Measurements from ENCODE around the gene F10. TPM values are rescaled to one million over a fixed set of nuclear protein-coding genes. Genes with fewer than 3 reads are reported as not detected.

The F10 gene
- total and polyA plus RNA-seq, 2 of the 13 experiments (the other 11 are each of a cell fraction or from before 2014, with no cell fraction given) = 58.4 to 237 TPM

DNA sequence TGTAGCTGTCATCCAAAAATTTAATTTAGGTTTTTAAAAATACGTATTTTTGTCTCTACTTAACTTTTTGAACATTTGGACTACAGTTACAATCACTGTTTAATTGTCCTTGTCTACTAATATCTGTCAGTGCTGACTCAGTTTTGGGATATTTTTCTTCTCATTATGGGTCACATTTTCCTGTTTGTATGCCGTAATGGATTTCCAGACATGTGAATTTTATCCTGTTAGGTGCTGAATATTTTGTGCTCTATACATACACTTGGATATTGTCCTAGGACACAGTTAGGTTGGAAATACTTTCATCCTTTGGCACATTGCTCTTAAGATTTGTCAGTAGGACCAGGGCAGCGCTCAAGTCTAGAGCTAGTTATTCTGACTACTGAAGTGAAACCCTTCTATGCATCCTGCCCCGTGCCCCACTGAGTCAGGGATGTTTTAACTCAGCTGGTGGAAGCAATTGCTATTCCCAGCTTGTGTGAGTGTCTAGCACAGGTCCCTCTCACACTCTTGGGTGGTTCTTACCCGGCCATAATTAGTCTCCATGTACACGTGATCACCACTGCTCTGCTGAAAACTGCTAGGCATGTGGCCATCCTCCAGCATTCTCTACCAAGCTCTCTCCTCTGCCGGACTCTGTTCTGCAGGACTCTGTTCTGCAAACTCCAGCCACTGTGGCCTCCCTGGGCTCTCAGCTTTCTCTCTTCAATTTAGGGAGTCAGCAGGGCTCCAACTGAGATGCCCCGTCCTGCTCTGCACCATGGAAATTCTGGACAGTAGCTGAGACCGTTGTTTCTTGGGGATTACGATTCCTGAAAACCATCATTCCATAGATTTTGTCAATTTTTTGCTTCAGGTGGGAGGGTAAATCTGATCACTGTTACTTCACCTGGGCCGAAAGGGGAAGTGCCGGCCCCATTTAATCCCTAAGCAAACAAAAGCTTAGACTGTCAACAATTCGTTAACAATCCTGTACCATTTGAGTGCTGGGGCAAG is 47.0 kb downstream of the F10 start (continued):
- TF ChIP-seq, protein P1, sequence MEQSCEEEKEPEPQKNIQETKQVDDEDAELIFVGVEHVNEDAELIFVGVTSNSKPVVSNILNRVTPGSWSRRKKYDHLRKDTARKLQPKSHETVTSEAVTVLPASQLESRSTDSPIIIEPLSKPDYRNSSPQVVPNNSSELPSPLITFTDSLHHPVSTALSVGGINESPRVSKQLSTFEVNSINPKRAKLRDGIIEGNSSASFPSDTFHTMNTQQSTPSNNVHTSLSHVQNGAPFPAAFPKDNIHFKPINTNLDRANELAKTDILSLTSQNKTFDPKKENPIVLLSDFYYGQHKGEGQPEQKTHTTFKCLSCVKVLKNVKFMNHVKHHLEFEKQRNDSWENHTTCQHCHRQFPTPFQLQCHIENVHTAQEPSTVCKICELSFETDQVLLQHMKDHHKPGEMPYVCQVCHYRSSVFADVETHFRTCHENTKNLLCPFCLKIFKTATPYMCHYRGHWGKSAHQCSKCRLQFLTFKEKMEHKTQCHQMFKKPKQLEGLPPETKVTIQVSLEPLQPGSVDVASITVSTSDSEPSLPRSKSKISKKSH (CRISPR knock-in tag; IDR thresholded peaks at IDR 0.05; ENCODE audit: borderline replicate concordance) = no peak
- TF ChIP-seq ZBTB20 (CRISPR knock-in tag; IDR thresholded peaks at IDR 0.05; ENCODE audit: borderline replicate concordance, low read depth) (no peak), ZFP62 (CRISPR knock-in tag; IDR thresholded peaks at IDR 0.05) (no peak), ZNF205 (CRISPR knock-in tag; IDR thresholded peaks at IDR 0.05) (no peak), MED8 (CRISPR knock-in tag; IDR thresholded peaks at IDR 0.05; ENCODE audit: insufficient replicate concordance) (no peak), MEIS2 (CRISPR knock-in tag; IDR thresholded peaks at IDR 0.05) (no peak), EP300 (IDR thresholded peaks at IDR 0.05; ENCODE audit: low read depth in 2 of 2, low read length in 2 of 2) (peak in 1 of 2 experiments; percentile 81; a peak in 1 of 4 replicates), EP300 (CRISPR knock-in tag; IDR thresholded peaks at IDR 0.05; ENCODE audit: borderline replicate concordance) (peak; percentile 64; the same call in 1 of the 2 replicates), ZNF33B (CRISPR knock-in tag; IDR thresholded peaks at IDR 0.05) (no peak), TARDBP (CRISPR knock-in tag; IDR thresholded peaks at IDR 0.05) (no peak), IRF2 (CRISPR knock-in tag; IDR thresholded peaks at IDR 0.05) (0 out of 2 replicates have a peak, but pooled peaks have one; percentile 19), ZNF670 (CRISPR knock-in tag; IDR thresholded peaks at IDR 0.05; ENCODE audit: borderline replicate concordance) (no peak), ELF1 (CRISPR knock-in tag; IDR thresholded peaks at IDR 0.05) (peak; percentile 52; the same call in 1 of the 2 replicates), ZNF816 (CRISPR knock-in tag; IDR thresholded peaks at IDR 0.05; ENCODE audit: borderline replicate concordance) (no peak), TCF7 (IDR thresholded peaks at IDR 0.05; ENCODE audit: low read depth) (peak; percentile 46; the same call in 1 of the 2 replicates), ZNF326 (CRISPR knock-in tag; IDR thresholded peaks at IDR 0.05; ENCODE audit: borderline replicate concordance) (no peak), NFATC3 (CRISPR knock-in tag; IDR thresholded peaks at IDR 0.05) (no peak), YEATS4 (CRISPR knock-in tag; IDR thresholded peaks at IDR 0.05; ENCODE audit: borderline replicate concordance) (no peak), KDM5A (IDR thresholded peaks at IDR 0.05; ENCODE audit: borderline replicate concordance, low read length) (no peak), NBN (conservative IDR thresholded peaks at IDR 0.05) (no peak), POLR2A (IDR thresholded peaks at IDR 0.05; ENCODE audit: insufficient read depth in 1 of 2, low read depth in 2 of 2, low read length in 2 of 2) (peak; percentile 33 to 41; a peak in 2 of 4 replicates)
- TF ChIP-seq, protein P2, sequence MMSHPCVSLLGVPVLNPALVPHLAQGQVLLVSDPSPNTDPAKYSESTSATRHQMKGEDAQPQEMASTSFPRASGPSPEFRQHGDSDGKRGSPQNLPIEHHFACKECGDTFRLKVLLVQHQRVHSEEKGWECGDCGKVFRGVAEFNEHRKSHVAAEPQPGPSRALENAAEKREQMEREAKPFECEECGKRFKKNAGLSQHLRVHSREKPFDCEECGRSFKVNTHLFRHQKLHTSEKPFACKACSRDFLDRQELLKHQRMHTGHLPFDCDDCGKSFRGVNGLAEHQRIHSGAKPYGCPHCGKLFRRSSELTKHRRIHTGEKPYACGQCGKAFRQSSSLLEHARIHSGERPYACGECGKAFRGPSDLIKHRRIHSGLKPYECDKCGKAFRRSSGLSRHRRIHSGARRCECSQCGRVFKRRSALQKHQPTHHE (CRISPR knock-in tag; IDR thresholded peaks at IDR 0.05; ENCODE audit: borderline replicate concordance) = no peak
- TF ChIP-seq, protein P3, sequence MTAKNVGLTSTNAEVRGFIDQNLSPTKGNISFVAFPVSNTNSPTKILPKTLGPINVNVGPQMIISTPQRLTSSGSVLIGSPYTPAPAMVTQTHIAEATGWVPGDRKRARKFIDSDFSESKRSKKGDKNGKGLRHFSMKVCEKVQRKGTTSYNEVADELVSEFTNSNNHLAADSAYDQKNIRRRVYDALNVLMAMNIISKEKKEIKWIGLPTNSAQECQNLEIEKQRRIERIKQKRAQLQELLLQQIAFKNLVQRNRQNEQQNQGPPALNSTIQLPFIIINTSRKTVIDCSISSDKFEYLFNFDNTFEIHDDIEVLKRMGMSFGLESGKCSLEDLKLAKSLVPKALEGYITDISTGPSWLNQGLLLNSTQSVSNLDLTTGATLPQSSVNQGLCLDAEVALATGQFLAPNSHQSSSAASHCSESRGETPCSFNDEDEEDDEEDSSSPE (CRISPR knock-in tag; IDR thresholded peaks at IDR 0.05) = no peak
- TF ChIP-seq, protein P4, sequence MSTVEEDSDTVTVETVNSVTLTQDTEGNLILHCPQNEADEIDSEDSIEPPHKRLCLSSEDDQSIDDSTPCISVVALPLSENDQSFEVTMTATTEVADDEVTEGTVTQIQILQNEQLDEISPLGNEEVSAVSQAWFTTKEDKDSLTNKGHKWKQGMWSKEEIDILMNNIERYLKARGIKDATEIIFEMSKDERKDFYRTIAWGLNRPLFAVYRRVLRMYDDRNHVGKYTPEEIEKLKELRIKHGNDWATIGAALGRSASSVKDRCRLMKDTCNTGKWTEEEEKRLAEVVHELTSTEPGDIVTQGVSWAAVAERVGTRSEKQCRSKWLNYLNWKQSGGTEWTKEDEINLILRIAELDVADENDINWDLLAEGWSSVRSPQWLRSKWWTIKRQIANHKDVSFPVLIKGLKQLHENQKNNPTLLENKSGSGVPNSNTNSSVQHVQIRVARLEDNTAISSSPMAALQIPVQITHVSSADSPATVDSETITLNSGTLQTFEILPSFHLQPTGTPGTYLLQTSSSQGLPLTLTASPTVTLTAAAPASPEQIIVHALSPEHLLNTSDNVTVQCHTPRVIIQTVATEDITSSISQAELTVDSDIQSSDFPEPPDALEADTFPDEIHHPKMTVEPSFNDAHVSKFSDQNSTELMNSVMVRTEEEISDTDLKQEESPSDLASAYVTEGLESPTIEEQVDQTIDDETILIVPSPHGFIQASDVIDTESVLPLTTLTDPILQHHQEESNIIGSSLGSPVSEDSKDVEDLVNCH (CRISPR knock-in tag; IDR thresholded peaks at IDR 0.05) = no peak
